Measurements from ENCODE around the gene C2CD5. TPM values are rescaled to one million over a fixed set of nuclear protein-coding genes. Genes with fewer than 3 reads are reported as not detected.
A peak's percentile ranks its signal among the peaks of the same experiment; 100 is the strongest.
"Not testable (repeated sequence)": the region's sequence is repeated elsewhere in the genome, so short reads cannot be mapped to it uniquely, and the experiment has no call there.

The C2CD5 gene
- total and polyA plus RNA-seq, 12 donors: 13.8 to 38.9 (median 27.4) TPM

- H3K4me3 ChIP-seq: no peak overlapping the region
- no peaks in the 10 kb centered on the region for H3K27me3 ChIP-seq
- intact Hi-C loops (cut with DNase I): no loop called here
- no peak overlapping the region for H3K27ac ChIP-seq
- no peak for DNase-seq
- TF ChIP-seq POLR2A (IDR thresholded peaks at IDR 0.05): no peak
- TF ChIP-seq, protein P1, sequence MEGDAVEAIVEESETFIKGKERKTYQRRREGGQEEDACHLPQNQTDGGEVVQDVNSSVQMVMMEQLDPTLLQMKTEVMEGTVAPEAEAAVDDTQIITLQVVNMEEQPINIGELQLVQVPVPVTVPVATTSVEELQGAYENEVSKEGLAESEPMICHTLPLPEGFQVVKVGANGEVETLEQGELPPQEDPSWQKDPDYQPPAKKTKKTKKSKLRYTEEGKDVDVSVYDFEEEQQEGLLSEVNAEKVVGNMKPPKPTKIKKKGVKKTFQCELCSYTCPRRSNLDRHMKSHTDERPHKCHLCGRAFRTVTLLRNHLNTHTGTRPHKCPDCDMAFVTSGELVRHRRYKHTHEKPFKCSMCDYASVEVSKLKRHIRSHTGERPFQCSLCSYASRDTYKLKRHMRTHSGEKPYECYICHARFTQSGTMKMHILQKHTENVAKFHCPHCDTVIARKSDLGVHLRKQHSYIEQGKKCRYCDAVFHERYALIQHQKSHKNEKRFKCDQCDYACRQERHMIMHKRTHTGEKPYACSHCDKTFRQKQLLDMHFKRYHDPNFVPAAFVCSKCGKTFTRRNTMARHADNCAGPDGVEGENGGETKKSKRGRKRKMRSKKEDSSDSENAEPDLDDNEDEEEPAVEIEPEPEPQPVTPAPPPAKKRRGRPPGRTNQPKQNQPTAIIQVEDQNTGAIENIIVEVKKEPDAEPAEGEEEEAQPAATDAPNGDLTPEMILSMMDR (IDR thresholded peaks at IDR 0.05): no peak
- peaks cover 0 to 5% (median 0%) of the 10 kb centered on the region in 3 donors for H3K9me3 ChIP-seq (replicated peaks in 1 of 3)
- H3K4me1 ChIP-seq (replicated peaks in 1 of 2): no peaks in the 10 kb centered on the region
- WGBS, 4 donors: 96 to 100% (median 99%) methylated on average over 3 of the region's 3 CpGs
- no peaks in the 10 kb centered on the region for H3K36me3 ChIP-seq (replicated peaks in 1 of 2)
These were observed 90.8 kb downstream of the C2CD5 start for GRCh38 chr12:22453511-22453910.

DNA sequence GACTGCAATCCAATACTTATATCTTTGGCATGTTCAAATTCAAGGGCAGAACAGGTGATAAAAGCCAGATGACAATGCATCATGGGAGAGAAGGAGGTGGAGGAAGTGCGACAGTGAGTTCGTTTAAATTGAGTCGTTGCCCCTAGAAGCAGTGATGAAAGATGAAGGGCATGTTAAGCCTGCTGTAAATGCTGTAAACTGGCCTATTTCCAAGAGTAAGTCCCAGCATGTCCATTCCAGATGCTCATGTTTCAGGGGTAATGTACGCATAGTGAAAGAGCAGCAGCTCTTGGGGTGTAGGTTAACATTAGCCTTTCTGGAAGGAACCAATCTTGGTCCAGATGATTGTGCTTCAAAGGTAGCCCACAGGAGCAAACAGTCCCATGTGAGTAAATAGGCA, 97.1 kb downstream of the C2CD5 start:
- TF ChIP-seq POLR2A (IDR thresholded peaks at IDR 0.05): no peak
- TF ChIP-seq, protein P1 (IDR thresholded peaks at IDR 0.05): no peak
- Histone ChIP-seq H3K4me1 (replicated peaks in 1 of 2) (no peaks in the 10 kb centered on the region), H3K4me3 (no peak overlapping the region), H3K27ac (no peak overlapping the region), H3K36me3 (replicated peaks in 1 of 2) (no peaks in the 10 kb centered on the region), H3K9me3 (replicated peaks in 1 of 3) (no peaks in the 10 kb centered on the region), H3K27me3 (no peaks in the 10 kb centered on the region)
- DNase-seq: no peak
- WGBS, 4 donors: 54 to 69% (median 64%) methylated on average over 4 of the region's 4 CpGs
- intact Hi-C loops (cut with DNase I): loop anchor here (10.0 kb wide), 2 partner anchors 352 to 752 kb away; no protein-coding TSS in a partner anchor

GRCh38 chr12:22444317-22444665, 100.1 kb downstream of the C2CD5 start:
- not testable (repeated sequence) for H3K36me3 ChIP-seq (replicated peaks in 1 of 2); H3K27ac ChIP-seq; H3K4me1 ChIP-seq (replicated peaks in 1 of 2); DNase-seq; H3K27me3 ChIP-seq; H3K4me3 ChIP-seq; H3K9me3 ChIP-seq (replicated peaks in 1 of 3)
- intact Hi-C loops (cut with DNase I): loop anchor here (5.0 to 10.0 kb wide), 3 partner anchors 349 to 749 kb away; no protein-coding TSS in a partner anchor
- WGBS, 4 donors: 82 to 88% (median 84%) methylated on average over 11 of the region's 11 CpGs

GRCh38 chr12:22443379-22444316, 100.7 kb downstream of the C2CD5 start:
- no peaks in the 10 kb centered on the region for H3K4me1 ChIP-seq (replicated peaks in 1 of 2)
- no peak for TF ChIP-seq POLR2A (IDR thresholded peaks at IDR 0.05)
- TF ChIP-seq, protein P1 (IDR thresholded peaks at IDR 0.05): peak; percentile 62 to 82 (median 78)
- WGBS, 4 donors: 25 to 33% (median 30%) methylated on average over 17 of the region's 17 CpGs
- intact Hi-C loops (cut with DNase I): loop anchor here (5.0 to 10.0 kb wide), 3 partner anchors 349 to 749 kb away; no protein-coding TSS in a partner anchor
- H3K36me3 ChIP-seq (replicated peaks in 1 of 2): no peaks in the 10 kb centered on the region
- peak; percentile 55 to 83 (median 69) for DNase-seq
- H3K27me3 ChIP-seq: no peaks in the 10 kb centered on the region
- no peaks in the 10 kb centered on the region for H3K9me3 ChIP-seq (replicated peaks in 1 of 3)
- H3K4me3 ChIP-seq: no peak overlapping the region
- no peak overlapping the region for H3K27ac ChIP-seq
